H9 (cell line): ENCODE data around the gene RTTN. TPM values are rescaled to one million over a fixed set of nuclear protein-coding genes. Genes with fewer than 3 reads are reported as not detected.

Source experiments
- DNase-seq: peaks from one replicate; pipeline ENCODE4 v3.0.0-alpha.2; 2017
- H2AFZ ChIP-seq: one replicate; pipeline ENCODE4 v1.6.1; 2013; ENCODE audit warnings: mild to moderate bottlenecking, low read length, control low read depth, moderate library complexity
- H2AK5ac ChIP-seq: 2 replicates; pipeline ENCODE4 v1.6.1; 2013; ENCODE audit warnings: low read length, control low read depth, mixed read lengths; ENCODE audit not compliant: insufficient read length
- H2BK120ac ChIP-seq: one replicate; pipeline ENCODE4 v1.6.1; 2013; ENCODE audit warnings: low read depth, mild to moderate bottlenecking, low read length, control low read depth, inconsistent platforms; ENCODE audit not compliant: poor library complexity, severe bottlenecking
- H2BK12ac ChIP-seq: 2 replicates; pipeline ENCODE4 v1.6.1; 2013; ENCODE audit warnings: low read length, control low read depth, mixed read lengths, low read depth; ENCODE audit not compliant: insufficient read length
- H2BK15ac ChIP-seq: 2 replicates; pipeline ENCODE4 v1.6.1; 2013; ENCODE audit warnings: low read depth, low read length, control low read depth
- H2BK20ac ChIP-seq: one replicate; pipeline ENCODE4 v1.6.1; 2013; ENCODE audit warnings: low read depth, mild to moderate bottlenecking, low read length, control low read depth, inconsistent platforms; ENCODE audit not compliant: poor library complexity, severe bottlenecking
- H2BK5ac ChIP-seq: 2 replicates; pipeline ENCODE4 v1.6.1; 2013; ENCODE audit warnings: low read length, control low read depth, mixed read lengths; ENCODE audit not compliant: insufficient read length
- H3K14ac ChIP-seq: 2 replicates; pipeline ENCODE4 v1.6.1; 2013; ENCODE audit warnings: low read length, control low read depth; ENCODE audit not compliant: insufficient read depth
- H3K18ac ChIP-seq: 2 replicates; pipeline ENCODE4 v1.6.1; 2013; ENCODE audit warnings: low read depth, mild to moderate bottlenecking, mixed read lengths, low read length, control low read depth; ENCODE audit not compliant: insufficient read length
- H3K23ac ChIP-seq: 2 replicates; pipeline ENCODE4 v1.6.1; 2013; ENCODE audit warnings: low read length, control low read depth, mixed read lengths, low read depth; ENCODE audit not compliant: insufficient read length
- H3K23me2 ChIP-seq: 2 replicates; pipeline ENCODE4 v1.6.1; 2013; ENCODE audit warnings: low read depth, mild to moderate bottlenecking, mixed read lengths, low read length, control low read depth; ENCODE audit not compliant: insufficient read length, poor library complexity, severe bottlenecking
- H3K27ac ChIP-seq: 2 replicates; pipeline ENCODE4 v1.5.1; 2013; ENCODE audit warnings: low read length, control low read depth, mixed read lengths, low read depth; ENCODE audit not compliant: insufficient read length
- H3K27me3 ChIP-seq: 2 replicates; pipeline ENCODE4 v1.6.1; 2013; ENCODE audit warnings: low read length, control low read depth, inconsistent platforms; ENCODE audit not compliant: insufficient read depth
- H3K4ac ChIP-seq: 2 replicates; pipeline ENCODE4 v1.6.1; 2013; ENCODE audit warnings: low read depth, mild to moderate bottlenecking, control low read depth, inconsistent platforms, low read length, moderate library complexity
- H3K4me1 ChIP-seq: 2 replicates; pipeline ENCODE4 v1.6.1; 2013; ENCODE audit warnings: low read length, control low read depth, inconsistent platforms; ENCODE audit not compliant: insufficient read depth
- H3K4me2 ChIP-seq: 2 replicates; pipeline ENCODE4 v1.6.1; 2013; ENCODE audit warnings: low read length, control low read depth, mixed read lengths; ENCODE audit not compliant: insufficient read length, insufficient read depth
- H3K56ac ChIP-seq: 2 replicates; pipeline ENCODE4 v1.6.1; 2013; ENCODE audit warnings: low read depth, mild to moderate bottlenecking, mixed read lengths, low read length, control low read depth; ENCODE audit not compliant: insufficient read length
- H3K79me1 ChIP-seq: 2 replicates; pipeline ENCODE4 v1.6.1; 2013; ENCODE audit warnings: low read depth, mild to moderate bottlenecking, moderate library complexity, low read length, control low read depth, inconsistent platforms; ENCODE audit not compliant: insufficient read depth, poor library complexity, severe bottlenecking
- H3K79me2 ChIP-seq: 2 replicates; pipeline ENCODE4 v1.6.1; 2013; ENCODE audit warnings: low read length, control low read depth, inconsistent platforms; ENCODE audit not compliant: insufficient read depth
- H3K9ac ChIP-seq: 2 replicates; pipeline ENCODE4 v1.6.1; 2013; ENCODE audit warnings: low read length, control low read depth, mixed read lengths; ENCODE audit not compliant: insufficient read length; ENCODE audit errors: extremely low read depth
- H3K9me3 ChIP-seq: one replicate; pipeline ENCODE4 v1.6.1; 2013; ENCODE audit warnings: low read depth, low read length, inconsistent platforms; ENCODE audit not compliant: control insufficient read depth
- H3T11ph ChIP-seq: one replicate; pipeline ENCODE4 v1.6.1; 2013; ENCODE audit warnings: mild to moderate bottlenecking, low read length, control low read depth, inconsistent platforms
- H4K20me1 ChIP-seq: one replicate; pipeline ENCODE4 v1.6.1; 2013; ENCODE audit not compliant: control insufficient read depth, insufficient read length, insufficient read depth
- H4K5ac ChIP-seq: 2 replicates; pipeline ENCODE4 v1.6.1; 2013; ENCODE audit warnings: low read depth, mild to moderate bottlenecking, mixed read lengths, low read length, control low read depth; ENCODE audit not compliant: insufficient read length
- H4K8ac ChIP-seq: replicated peaks from 2 replicates; pipeline ENCODE4 v1.6.1; 2013; ENCODE audit warnings: low read length, control low read depth, mixed read lengths, low read depth; ENCODE audit not compliant: insufficient read length
- H4K91ac ChIP-seq: 2 replicates; pipeline ENCODE4 v1.6.1; 2013; ENCODE audit warnings: low read depth, mild to moderate bottlenecking, moderate library complexity, mixed read lengths, low read length, control low read depth; ENCODE audit not compliant: insufficient read length
- H3K27ac Mint-ChIP-seq, 3 experiments: 2 replicates in 2 of 3; 3 replicates in 1 of 3; pipeline ENCODE4 v1.8.0; 2020 to 2021; ENCODE audit warnings: mixed read lengths in 3 of 3, mild to moderate bottlenecking in 1 of 3, moderate library complexity in 1 of 3
- H3K27me3 Mint-ChIP-seq: 2 replicates; pipeline ENCODE4 v1.8.0; 2021; ENCODE audit warnings: low read depth, mild to moderate bottlenecking, moderate library complexity, mixed read lengths
- H3K36me3 Mint-ChIP-seq, 3 experiments: 2 replicates in 2 of 3; 3 replicates in 1 of 3; pipeline ENCODE4 v1.8.0; 2020 to 2021; ENCODE audit warnings: low read depth in 3 of 3, mixed read lengths in 3 of 3; ENCODE audit not compliant: insufficient read depth in 1 of 3
- H3K4me1 Mint-ChIP-seq, 2 experiments: 2 replicates each; pipeline ENCODE4 v1.8.0; 2020; ENCODE audit warnings: mixed read lengths in 2 of 2
- H3K4me3 Mint-ChIP-seq, 2 experiments: 2 replicates in 1 of 2; 3 replicates in 1 of 2; pipeline ENCODE4 v1.8.0; 2020 to 2021; ENCODE audit warnings: mild to moderate bottlenecking in 2 of 2, mixed read lengths in 2 of 2, moderate library complexity in 1 of 2
- H3K9me3 Mint-ChIP-seq, 2 experiments: 2 replicates in 1 of 2; 3 replicates in 1 of 2; pipeline ENCODE4 v1.8.0; 2020; ENCODE audit warnings: mild to moderate bottlenecking in 2 of 2, mixed read lengths in 2 of 2, moderate library complexity in 1 of 2
- WGBS: extraction: QIAGEN DNeasy Blood & Tissue Kit; methylation state at CpG from one replicate; pipeline ENCODE4 v1.1.7; 2013; ENCODE audit warnings: missing lambda C conversion rate, low lambda C conversion rate, mixed read lengths; ENCODE audit not compliant: insufficient read length; ENCODE audit errors: extremely low coverage; 5-methylcytosine and 5-hydroxymethylcytosine counted together
- total RNA-seq: library from RNA; stranded (reverse); gene quantifications from 2 replicates; pipeline ENCODE4 v1.2.1, GENCODE V29; 2021
- TF ChIP-seq, protein P1 (sequence below): fragments of 200-600 bp; sonication (generic); conservative IDR thresholded peaks from 3 replicates; pipeline ENCODE4 v1.8.0; 2021; ENCODE audit warnings: antibody characterized with exemption, mild to moderate bottlenecking

Gene RTTN
- total RNA-seq, 1 experiment from 2014 or later: 17.6 TPM

- Histone ChIP-seq H2AK5ac (no peak overlapping the region), H3K27ac (no peak overlapping the region), H2BK20ac (no peak overlapping the region), H2BK15ac (no peak overlapping the region), H3K4me2 (no peak overlapping the region), H3K14ac (no peak overlapping the region), H3K56ac (no peak overlapping the region), H3K9me3 (no peaks in the 10 kb centered on the region), H3K79me2 (no peaks in the 10 kb centered on the region), H2BK12ac (no peak overlapping the region), H3T11ph (no peak overlapping the region), H2AFZ (no peak overlapping the region), H4K5ac (no peak overlapping the region), H4K8ac (no peak overlapping the region), H2BK120ac (no peak overlapping the region), H3K23ac (no peak overlapping the region), H3K23me2 (no peaks in the 10 kb centered on the region), H3K79me1 (no peaks in the 10 kb centered on the region), H4K20me1 (no peaks in the 10 kb centered on the region), H3K27me3 (no peaks in the 10 kb centered on the region), H3K4ac (no peak overlapping the region), H2BK5ac (no peak overlapping the region), H3K18ac (no peak overlapping the region), H3K4me1 (peaks cover 2% of the 10 kb centered on the region; the same call in 1 of the 2 replicates), H4K91ac (no peak overlapping the region), H3K9ac (no peak overlapping the region)
- H3K4me3 Mint-ChIP-seq: no peak overlapping the region
- no peaks in the 10 kb centered on the region for H3K36me3 Mint-ChIP-seq
- no peaks in the 10 kb centered on the region; a peak in 1 of 5 replicates for H3K9me3 Mint-ChIP-seq
- H3K27ac Mint-ChIP-seq: no peak overlapping the region
- no peak for DNase-seq
- H3K27me3 Mint-ChIP-seq: peaks cover 33% of the 10 kb centered on the region
- WGBS: no CpG with 5 or more reads among the region's 4 CpGs
- TF ChIP-seq, protein P1, sequence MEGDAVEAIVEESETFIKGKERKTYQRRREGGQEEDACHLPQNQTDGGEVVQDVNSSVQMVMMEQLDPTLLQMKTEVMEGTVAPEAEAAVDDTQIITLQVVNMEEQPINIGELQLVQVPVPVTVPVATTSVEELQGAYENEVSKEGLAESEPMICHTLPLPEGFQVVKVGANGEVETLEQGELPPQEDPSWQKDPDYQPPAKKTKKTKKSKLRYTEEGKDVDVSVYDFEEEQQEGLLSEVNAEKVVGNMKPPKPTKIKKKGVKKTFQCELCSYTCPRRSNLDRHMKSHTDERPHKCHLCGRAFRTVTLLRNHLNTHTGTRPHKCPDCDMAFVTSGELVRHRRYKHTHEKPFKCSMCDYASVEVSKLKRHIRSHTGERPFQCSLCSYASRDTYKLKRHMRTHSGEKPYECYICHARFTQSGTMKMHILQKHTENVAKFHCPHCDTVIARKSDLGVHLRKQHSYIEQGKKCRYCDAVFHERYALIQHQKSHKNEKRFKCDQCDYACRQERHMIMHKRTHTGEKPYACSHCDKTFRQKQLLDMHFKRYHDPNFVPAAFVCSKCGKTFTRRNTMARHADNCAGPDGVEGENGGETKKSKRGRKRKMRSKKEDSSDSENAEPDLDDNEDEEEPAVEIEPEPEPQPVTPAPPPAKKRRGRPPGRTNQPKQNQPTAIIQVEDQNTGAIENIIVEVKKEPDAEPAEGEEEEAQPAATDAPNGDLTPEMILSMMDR: no peak
- H3K4me1 Mint-ChIP-seq: peaks cover 14 to 15% of the 10 kb centered on the region in 2 experiments
Measured at GRCh38 chr18:70219688-70220087, 14.2 kb upstream of the RTTN start.
